ENCODE results near the gene MKNK1.

Gene MKNK1

GRCh38 chr1:46557403-46557802 lies 46.7 kb downstream of the MKNK1 start:
- no peak for DNase-seq

GRCh38 chr1:46556822-46557221 lies 47.2 kb downstream of the MKNK1 start:
- no peak for DNase-seq

- DNase-seq: no peak
These were observed 48.0 kb downstream of the MKNK1 start for GRCh38 chr1:46555826-46556619.

GRCh38 chr1:46554597-46555381 lies 49.3 kb downstream of the MKNK1 start:
- no peak for DNase-seq

- DNase-seq: no peak
These were observed 49.9 kb downstream of the MKNK1 start for GRCh38 chr1:46554236-46554596.

GRCh38 chr1:46553506-46553905 lies 50.6 kb downstream of the MKNK1 start:
- no peak for DNase-seq

GRCh38 chr1:46552357-46553237 lies 51.5 kb downstream of the MKNK1 start:
- DNase-seq: no peak

GRCh38 chr1:46551597-46552095 lies 52.4 kb downstream of the MKNK1 start, which contains the start of gene KNCN:
Gene KNCN (minus strand): TSS chr1:46551647. CDS start chr1:46551215, 432 bp downstream.
- DNase-seq: no peak

GRCh38 chr1:46550751-46551231 lies 53.3 kb downstream of the MKNK1 start:
- peak; percentile 53 for DNase-seq

- peak; percentile 75 for DNase-seq
These were observed 54.1 kb downstream of the MKNK1 start for GRCh38 chr1:46549697-46550681.

- no peak for DNase-seq
These were observed 56.3 kb downstream of the MKNK1 start for GRCh38 chr1:46547481-46548383.

GRCh38 chr1:46546210-46546609 lies 57.9 kb downstream of the MKNK1 start:
- DNase-seq: no peak

GRCh38 chr1:46545784-46546183 lies 58.3 kb downstream of the MKNK1 start:
- DNase-seq: no peak

GRCh38 chr1:46544561-46545240 lies 59.4 kb downstream of the MKNK1 start:
- DNase-seq: no peak

GRCh38 chr1:46543761-46544560 lies 60.1 kb downstream of the MKNK1 start:
- DNase-seq: no peak

- no peak for DNase-seq
These were observed 60.7 kb downstream of the MKNK1 start for GRCh38 chr1:46543382-46543760.

- no peak for DNase-seq
These were observed 64.1 kb downstream of the MKNK1 start for GRCh38 chr1:46539972-46540371.

- DNase-seq: no peak
These were observed 65.9 kb downstream of the MKNK1 start for GRCh38 chr1:46538147-46538546.

- no peak for DNase-seq
These were observed 66.4 kb downstream of the MKNK1 start for GRCh38 chr1:46537651-46538050.

Measured in femur (tissue), 1 donor.